GM12878 (cell line): ENCODE data around the gene LASP1. TPM values are rescaled to one million over a fixed set of nuclear protein-coding genes. Genes with fewer than 3 reads are reported as not detected.

Source experiments
- CHD4 ChIP-seq: fragments of 200-600 bp; sonication (generic); IDR thresholded peaks from 2 replicates; pipeline ENCODE4 v1.6.1; 2016; ENCODE audit warnings: mild to moderate bottlenecking
- DPF2 ChIP-seq: fragments of 450-650 bp; IDR thresholded peaks from 2 replicates; pipeline ENCODE4 v1.6.1; 2017; ENCODE audit warnings: mild to moderate bottlenecking
- ESRRA ChIP-seq: IDR thresholded peaks from 2 replicates; pipeline ENCODE4 v1.6.1; 2012; ENCODE audit warnings: mild to moderate bottlenecking, low read length, improper control_type of control experiment
- ETV6 ChIP-seq, 2 experiments: fragments of 450-650 bp in 1 of 2; IDR thresholded peaks in 1 of 2; conservative IDR thresholded peaks in 1 of 2; 2 replicates each; pipeline ENCODE4 v1.6.1; 2014; ENCODE audit warnings: antibody characterized with exemption in 1 of 2, borderline replicate concordance in 1 of 2, low read depth in 1 of 2, mild to moderate bottlenecking in 1 of 2, moderate library complexity in 1 of 2
- HDGF ChIP-seq: fragments of 450-650 bp; IDR thresholded peaks from 2 replicates; pipeline ENCODE4 v1.6.1; 2016; ENCODE audit warnings: antibody characterized with exemption
- KLF5 ChIP-seq: fragments of 450-650 bp; IDR thresholded peaks from 2 replicates; pipeline ENCODE4 v1.6.1; 2014; ENCODE audit warnings: mild to moderate bottlenecking; ENCODE audit not compliant: partially characterized antibody
- NBN ChIP-seq: fragments of 450-650 bp; IDR thresholded peaks from 2 replicates; pipeline ENCODE4 v1.6.1; 2016
- NFYB ChIP-seq: IDR thresholded peaks from 2 replicates; pipeline ENCODE4 v1.6.1; 2011; ENCODE audit warnings: low read depth, mild to moderate bottlenecking, low read length, improper control_type of control experiment, moderate library complexity; ENCODE audit not compliant: insufficient read depth
- NR2C1 ChIP-seq: fragments of 450-650 bp; IDR thresholded peaks from 2 replicates; pipeline ENCODE4 v1.6.1; 2017; ENCODE audit warnings: antibody characterized with exemption, mild to moderate bottlenecking, moderate library complexity
- PML ChIP-seq: IDR thresholded peaks from 2 replicates; pipeline ENCODE4 v1.6.1; 2012; ENCODE audit warnings: low read length, inconsistent platforms
- POLR2A ChIP-seq: IDR thresholded peaks from 2 replicates; pipeline ENCODE4 v1.6.1; 2011; ENCODE audit warnings: low read depth, mild to moderate bottlenecking, low read length
- RAD21 ChIP-seq: IDR thresholded peaks from 2 replicates; pipeline ENCODE4 v1.6.1; 2011; ENCODE audit warnings: mild to moderate bottlenecking, low read depth, low read length, moderate library complexity; ENCODE audit not compliant: insufficient read depth
- SIN3A ChIP-seq: IDR thresholded peaks from 2 replicates; pipeline ENCODE4 v1.6.1; 2012; ENCODE audit warnings: low read depth, low read length, improper control_type of control experiment
- SRF ChIP-seq, 2 experiments: IDR thresholded peaks; 2 replicates each; pipeline ENCODE4 v1.6.1; 2011; ENCODE audit warnings: low read depth in 2 of 2, low read length in 2 of 2, mild to moderate bottlenecking in 1 of 2, moderate library complexity in 1 of 2
- YBX1 ChIP-seq: fragments of 450-650 bp; IDR thresholded peaks from 2 replicates; pipeline ENCODE4 v1.6.1; 2016; ENCODE audit warnings: antibody characterized with exemption
- ZNF217 ChIP-seq: fragments of 450-650 bp; IDR thresholded peaks from 2 replicates; pipeline ENCODE4 v1.6.1; 2017; ENCODE audit warnings: antibody characterized with exemption, mild to moderate bottlenecking
- polyA plus RNA-seq, 11 experiments: library from polyadenylated mRNA; depleted of rRNA in 4 of 11; unstranded in 6 of 11; stranded (reverse) in 5 of 11; fragments of >200 nt; fragmentation: Nextera tagmentation in 4 of 11; fragmentation: Illumina TruSeq in 1 of 11; extraction: Ambion mirVana in 4 of 11; extraction: Trizol in 1 of 11; gene quantifications; 1 replicate in 1 of 11; 2 replicates in 10 of 11; pipeline versions ENCODE4 v1.2.1 to v1.2.3, GENCODE V29; 2011 to 2016; ENCODE audit warnings: inconsistent platforms in 2 of 11, missing spikeins in 2 of 11, low read depth in 1 of 11
- total RNA-seq, 4 experiments: library from RNA; depleted of rRNA in 3 of 4; stranded (reverse); fragments of >200 nt in 3 of 4; fragmentation: Illumina TruSeq in 1 of 4; extraction: Trizol in 1 of 4; gene quantifications; 2 replicates each; pipeline versions ENCODE4 v1.2.1 to v1.2.3, GENCODE V29; 2013 to 2021
- TF ChIP-seq, protein P1 (sequence below): fragments of 450-650 bp; IDR thresholded peaks from 2 replicates; pipeline ENCODE4 v1.6.1; 2017; ENCODE audit warnings: mild to moderate bottlenecking, moderate library complexity
- TF ChIP-seq, protein P2 (sequence below): fragments of 450-650 bp; IDR thresholded peaks from 2 replicates; pipeline ENCODE4 v1.6.1; 2018; ENCODE audit warnings: borderline replicate concordance, mild to moderate bottlenecking; ENCODE audit not compliant: partially characterized antibody
- TF ChIP-seq, protein P3 (sequence below): IDR thresholded peaks from 2 replicates; pipeline ENCODE4 v1.6.1; 2012; ENCODE audit warnings: low read depth, low read length, improper control_type of control experiment
- TF ChIP-seq, protein P4 (sequence below): IDR thresholded peaks from 2 replicates; pipeline ENCODE4 v1.6.1; 2012; ENCODE audit warnings: mild to moderate bottlenecking, low read depth, low read length

LASP1 gene
- total and polyA plus RNA-seq, 10 of the 15 experiments (the other 5 are each of a cell fraction or from before 2014, with no cell fraction given) = 21.0 to 114 (median 59.3) TPM

DNA sequence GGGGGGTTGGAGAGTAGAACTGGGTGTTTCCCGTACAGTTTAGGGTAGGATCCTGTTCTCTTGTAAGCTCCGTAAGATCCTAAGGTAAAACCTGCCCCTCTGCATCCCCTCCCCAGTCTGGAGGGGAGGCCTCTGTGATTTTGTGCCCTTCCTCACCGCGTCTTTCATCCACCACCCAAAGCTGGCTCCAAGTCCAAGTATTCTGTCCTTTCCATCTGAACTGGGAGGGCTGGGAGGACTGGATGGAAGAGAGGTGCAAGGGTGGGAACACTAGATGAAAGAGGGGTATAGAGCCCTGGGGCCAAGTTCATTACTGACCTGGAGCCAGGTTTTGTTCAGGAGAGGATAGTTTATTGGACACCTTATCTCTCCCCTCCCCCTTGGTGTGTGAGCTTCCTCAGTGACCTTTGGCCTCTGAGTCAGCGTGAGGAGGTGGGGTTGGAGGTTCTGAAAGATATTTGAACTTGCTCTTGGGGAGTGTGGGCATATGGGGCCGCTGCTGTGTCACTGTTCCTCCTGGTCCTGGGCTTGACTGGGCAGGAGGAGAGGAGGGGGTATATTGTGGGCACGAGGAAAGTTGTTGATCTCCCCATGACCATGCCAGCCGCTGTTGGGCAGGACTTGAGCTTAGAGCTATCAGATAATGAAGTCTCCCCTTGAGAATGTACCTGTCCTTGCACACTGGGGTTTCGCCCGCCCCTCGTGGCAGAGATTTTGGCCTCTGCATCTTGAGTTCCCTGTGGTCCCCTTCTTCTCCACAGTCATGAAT is 1.6 kb downstream of the LASP1 start (continued):
- TF ChIP-seq ETV6 (conservative IDR thresholded peaks at IDR 0.05 in 1 of 2, IDR thresholded peaks at IDR 0.05 in 1 of 2; ENCODE audit: borderline replicate concordance in 1 of 2, low read depth in 1 of 2) (no peak), ZNF217 (no peak), ESRRA (no peak), SIN3A (0 out of 2 replicates have a peak, but pooled peaks have one; percentile 41), POLR2A (no peak), KLF5 (peak; percentile 78), RAD21 (peak; percentile 57; the same call in 1 of the 2 replicates), NR2C1 (peak; percentile 94), SRF (IDR thresholded peaks at IDR 0.05; ENCODE audit: low read depth in 2 of 2, low read length in 2 of 2) (no peak), HDGF (peak; percentile 67; the same call in 1 of the 2 replicates), NFYB (0 out of 2 replicates have a peak, but pooled peaks have one; percentile 6), CHD4 (no peak), PML (no peak), NBN (peak; percentile 75), DPF2 (0 out of 2 replicates have a peak, but pooled peaks have one; percentile 38), YBX1 (no peak)
- TF ChIP-seq, protein P1, sequence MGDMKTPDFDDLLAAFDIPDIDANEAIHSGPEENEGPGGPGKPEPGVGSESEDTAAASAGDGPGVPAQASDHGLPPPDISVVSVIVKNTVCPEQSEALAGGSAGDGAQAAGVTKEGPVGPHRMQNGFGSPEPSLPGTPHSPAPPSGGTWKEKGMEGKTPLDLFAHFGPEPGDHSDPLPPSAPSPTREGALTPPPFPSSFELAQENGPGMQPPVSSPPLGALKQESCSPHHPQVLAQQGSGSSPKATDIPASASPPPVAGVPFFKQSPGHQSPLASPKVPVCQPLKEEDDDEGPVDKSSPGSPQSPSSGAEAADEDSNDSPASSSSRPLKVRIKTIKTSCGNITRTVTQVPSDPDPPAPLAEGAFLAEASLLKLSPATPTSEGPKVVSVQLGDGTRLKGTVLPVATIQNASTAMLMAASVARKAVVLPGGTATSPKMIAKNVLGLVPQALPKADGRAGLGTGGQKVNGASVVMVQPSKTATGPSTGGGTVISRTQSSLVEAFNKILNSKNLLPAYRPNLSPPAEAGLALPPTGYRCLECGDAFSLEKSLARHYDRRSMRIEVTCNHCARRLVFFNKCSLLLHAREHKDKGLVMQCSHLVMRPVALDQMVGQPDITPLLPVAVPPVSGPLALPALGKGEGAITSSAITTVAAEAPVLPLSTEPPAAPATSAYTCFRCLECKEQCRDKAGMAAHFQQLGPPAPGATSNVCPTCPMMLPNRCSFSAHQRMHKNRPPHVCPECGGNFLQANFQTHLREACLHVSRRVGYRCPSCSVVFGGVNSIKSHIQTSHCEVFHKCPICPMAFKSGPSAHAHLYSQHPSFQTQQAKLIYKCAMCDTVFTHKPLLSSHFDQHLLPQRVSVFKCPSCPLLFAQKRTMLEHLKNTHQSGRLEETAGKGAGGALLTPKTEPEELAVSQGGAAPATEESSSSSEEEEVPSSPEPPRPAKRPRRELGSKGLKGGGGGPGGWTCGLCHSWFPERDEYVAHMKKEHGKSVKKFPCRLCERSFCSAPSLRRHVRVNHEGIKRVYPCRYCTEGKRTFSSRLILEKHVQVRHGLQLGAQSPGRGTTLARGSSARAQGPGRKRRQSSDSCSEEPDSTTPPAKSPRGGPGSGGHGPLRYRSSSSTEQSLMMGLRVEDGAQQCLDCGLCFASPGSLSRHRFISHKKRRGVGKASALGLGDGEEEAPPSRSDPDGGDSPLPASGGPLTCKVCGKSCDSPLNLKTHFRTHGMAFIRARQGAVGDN = peak; percentile 50
- TF ChIP-seq, protein P2, sequence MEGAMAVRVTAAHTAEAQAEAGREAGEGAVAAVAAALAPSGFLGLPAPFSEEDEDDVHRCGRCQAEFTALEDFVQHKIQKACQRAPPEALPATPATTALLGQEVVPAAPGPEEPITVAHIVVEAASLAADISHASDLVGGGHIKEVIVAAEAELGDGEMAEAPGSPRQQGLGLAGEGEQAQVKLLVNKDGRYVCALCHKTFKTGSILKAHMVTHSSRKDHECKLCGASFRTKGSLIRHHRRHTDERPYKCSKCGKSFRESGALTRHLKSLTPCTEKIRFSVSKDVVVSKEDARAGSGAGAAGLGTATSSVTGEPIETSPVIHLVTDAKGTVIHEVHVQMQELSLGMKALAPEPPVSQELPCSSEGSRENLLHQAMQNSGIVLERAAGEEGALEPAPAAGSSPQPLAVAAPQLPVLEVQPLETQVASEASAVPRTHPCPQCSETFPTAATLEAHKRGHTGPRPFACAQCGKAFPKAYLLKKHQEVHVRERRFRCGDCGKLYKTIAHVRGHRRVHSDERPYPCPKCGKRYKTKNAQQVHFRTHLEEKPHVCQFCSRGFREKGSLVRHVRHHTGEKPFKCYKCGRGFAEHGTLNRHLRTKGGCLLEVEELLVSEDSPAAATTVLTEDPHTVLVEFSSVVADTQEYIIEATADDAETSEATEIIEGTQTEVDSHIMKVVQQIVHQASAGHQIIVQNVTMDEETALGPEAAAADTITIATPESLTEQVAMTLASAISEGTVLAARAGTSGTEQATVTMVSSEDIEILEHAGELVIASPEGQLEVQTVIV = no peak
- TF ChIP-seq, protein P3, sequence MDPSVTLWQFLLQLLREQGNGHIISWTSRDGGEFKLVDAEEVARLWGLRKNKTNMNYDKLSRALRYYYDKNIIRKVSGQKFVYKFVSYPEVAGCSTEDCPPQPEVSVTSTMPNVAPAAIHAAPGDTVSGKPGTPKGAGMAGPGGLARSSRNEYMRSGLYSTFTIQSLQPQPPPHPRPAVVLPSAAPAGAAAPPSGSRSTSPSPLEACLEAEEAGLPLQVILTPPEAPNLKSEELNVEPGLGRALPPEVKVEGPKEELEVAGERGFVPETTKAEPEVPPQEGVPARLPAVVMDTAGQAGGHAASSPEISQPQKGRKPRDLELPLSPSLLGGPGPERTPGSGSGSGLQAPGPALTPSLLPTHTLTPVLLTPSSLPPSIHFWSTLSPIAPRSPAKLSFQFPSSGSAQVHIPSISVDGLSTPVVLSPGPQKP = no peak
- TF ChIP-seq, protein P4, sequence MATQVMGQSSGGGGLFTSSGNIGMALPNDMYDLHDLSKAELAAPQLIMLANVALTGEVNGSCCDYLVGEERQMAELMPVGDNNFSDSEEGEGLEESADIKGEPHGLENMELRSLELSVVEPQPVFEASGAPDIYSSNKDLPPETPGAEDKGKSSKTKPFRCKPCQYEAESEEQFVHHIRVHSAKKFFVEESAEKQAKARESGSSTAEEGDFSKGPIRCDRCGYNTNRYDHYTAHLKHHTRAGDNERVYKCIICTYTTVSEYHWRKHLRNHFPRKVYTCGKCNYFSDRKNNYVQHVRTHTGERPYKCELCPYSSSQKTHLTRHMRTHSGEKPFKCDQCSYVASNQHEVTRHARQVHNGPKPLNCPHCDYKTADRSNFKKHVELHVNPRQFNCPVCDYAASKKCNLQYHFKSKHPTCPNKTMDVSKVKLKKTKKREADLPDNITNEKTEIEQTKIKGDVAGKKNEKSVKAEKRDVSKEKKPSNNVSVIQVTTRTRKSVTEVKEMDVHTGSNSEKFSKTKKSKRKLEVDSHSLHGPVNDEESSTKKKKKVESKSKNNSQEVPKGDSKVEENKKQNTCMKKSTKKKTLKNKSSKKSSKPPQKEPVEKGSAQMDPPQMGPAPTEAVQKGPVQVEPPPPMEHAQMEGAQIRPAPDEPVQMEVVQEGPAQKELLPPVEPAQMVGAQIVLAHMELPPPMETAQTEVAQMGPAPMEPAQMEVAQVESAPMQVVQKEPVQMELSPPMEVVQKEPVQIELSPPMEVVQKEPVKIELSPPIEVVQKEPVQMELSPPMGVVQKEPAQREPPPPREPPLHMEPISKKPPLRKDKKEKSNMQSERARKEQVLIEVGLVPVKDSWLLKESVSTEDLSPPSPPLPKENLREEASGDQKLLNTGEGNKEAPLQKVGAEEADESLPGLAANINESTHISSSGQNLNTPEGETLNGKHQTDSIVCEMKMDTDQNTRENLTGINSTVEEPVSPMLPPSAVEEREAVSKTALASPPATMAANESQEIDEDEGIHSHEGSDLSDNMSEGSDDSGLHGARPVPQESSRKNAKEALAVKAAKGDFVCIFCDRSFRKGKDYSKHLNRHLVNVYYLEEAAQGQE = no peak
